ENCODE results near the gene ANGPTL5.

The ANGPTL5 gene

GRCh38 chr11:101894505-101894904 lies 21.8 kb downstream of the ANGPTL5 start:
- H3K4me3 ChIP-seq, result no peak overlapping the region
- H3K27me3 ChIP-seq, result no peaks in the 10 kb centered on the region
- intact Hi-C loops (cut with DNase I; ENCODE audit: low total_unique reads), result no loop called here
- H3K9me3 ChIP-seq, result no peaks in the 10 kb centered on the region
- no peak for TF ChIP-seq CTCF (IDR thresholded peaks at IDR 0.05)
- H3K27ac ChIP-seq, result no peak overlapping the region
- no peaks in the 10 kb centered on the region for H3K4me1 ChIP-seq
- no peaks in the 10 kb centered on the region for H3K36me3 ChIP-seq
- DNase-seq, result no peak

GRCh38 chr11:101889767-101890166 lies 26.6 kb downstream of the ANGPTL5 start:
- no peaks in the 10 kb centered on the region for H3K9me3 ChIP-seq
- intact Hi-C loops (cut with DNase I; ENCODE audit: low total_unique reads), result no loop called here
- no peaks in the 10 kb centered on the region for H3K36me3 ChIP-seq
- no peaks in the 10 kb centered on the region for H3K4me1 ChIP-seq
- TF ChIP-seq CTCF (IDR thresholded peaks at IDR 0.05), result no peak
- no peak overlapping the region for H3K27ac ChIP-seq
- no peak overlapping the region for H3K4me3 ChIP-seq
- no peak for DNase-seq
- H3K27me3 ChIP-seq, result no peaks in the 10 kb centered on the region

GRCh38 chr11:101885631-101886030 lies 30.7 kb downstream of the ANGPTL5 start:
- DNase-seq, result no peak

GRCh38 chr11:101881586-101881985 lies 34.7 kb downstream of the ANGPTL5 start:
- H3K4me3 ChIP-seq, result no peak overlapping the region
- TF ChIP-seq CTCF (IDR thresholded peaks at IDR 0.05), result no peak
- H3K27me3 ChIP-seq, result no peaks in the 10 kb centered on the region
- DNase-seq, result no peak
- intact Hi-C loops (cut with DNase I; ENCODE audit: low total_unique reads), result no loop called here
- no peaks in the 10 kb centered on the region for H3K4me1 ChIP-seq
- H3K36me3 ChIP-seq, result no peaks in the 10 kb centered on the region
- no peak overlapping the region for H3K27ac ChIP-seq
- H3K9me3 ChIP-seq, result no peaks in the 10 kb centered on the region

More at GRCh38 chr11:101885631-101886030, 30.7 kb downstream of the ANGPTL5 start:
- no peak overlapping the region for H3K4me3 ChIP-seq
- no peak overlapping the region for H3K27ac ChIP-seq
- intact Hi-C loops (cut with DNase I; ENCODE audit: low total_unique reads), result no loop called here
- no peaks in the 10 kb centered on the region for H3K27me3 ChIP-seq
- H3K4me1 ChIP-seq, result no peaks in the 10 kb centered on the region
- H3K36me3 ChIP-seq, result no peaks in the 10 kb centered on the region
- H3K9me3 ChIP-seq, result no peaks in the 10 kb centered on the region
- TF ChIP-seq CTCF (IDR thresholded peaks at IDR 0.05), result no peak

GRCh38 chr11:101880222-101880621 lies 36.1 kb downstream of the ANGPTL5 start:
- no peaks in the 10 kb centered on the region for H3K9me3 ChIP-seq
- no peak for TF ChIP-seq CTCF (IDR thresholded peaks at IDR 0.05)
- no peak overlapping the region for H3K27ac ChIP-seq
- intact Hi-C loops (cut with DNase I; ENCODE audit: low total_unique reads), result no loop called here
- H3K36me3 ChIP-seq, result no peaks in the 10 kb centered on the region
- no peak for DNase-seq
- no peaks in the 10 kb centered on the region for H3K4me1 ChIP-seq
- no peaks in the 10 kb centered on the region for H3K27me3 ChIP-seq
- H3K4me3 ChIP-seq, result no peak overlapping the region
